Vagina (tissue), 2 donors: ENCODE results near the gene NAPSA.

ENCODE experiments used
- CTCF ChIP-seq, 3 experiments: fragments of 450-650 bp in 2 of 3; fragments of 200-600 bp in 1 of 3; sonication (generic) in 1 of 3; IDR thresholded peaks; one replicate each; pipeline ENCODE4 v1.5.1; 2017 to 2019; ENCODE audit warnings: antibody characterized with exemption in 3 of 3, mild to moderate bottlenecking in 2 of 3, moderate library complexity in 2 of 3
- POLR2A ChIP-seq, 2 donors: fragments of 450-650 bp; IDR thresholded peaks; one replicate each; pipeline ENCODE4 v1.6.1; 2017; ENCODE audit warnings: antibody characterized with exemption in 2 of 2, mild to moderate bottlenecking in 2 of 2, moderate library complexity in 2 of 2
- POLR2AphosphoS5 ChIP-seq, 2 donors: sonication (generic); formaldehyde crosslinking; IDR thresholded peaks; one replicate each; pipeline ENCODE4 v1.9.0; 2017; ENCODE audit warnings: antibody characterized with exemption in 2 of 2, mild to moderate bottlenecking in 2 of 2, low read depth in 1 of 2; ENCODE audit not compliant: insufficient read depth in 1 of 2

- TF ChIP-seq CTCF (IDR thresholded peaks at IDR 0.05) (no peak), POLR2A (IDR thresholded peaks at IDR 0.05) (no peak), POLR2AphosphoS5 (IDR thresholded peaks at IDR 0.05; ENCODE audit: insufficient read depth in 1 of 2, low read depth in 1 of 2) (no peak)
Measured at GRCh38 chr19:50344661-50345318, 20.6 kb downstream of the NAPSA start.
